ENCODE results near the gene AKAP17A. TPM values are rescaled to one million over a fixed set of nuclear protein-coding genes. Genes with fewer than 3 reads are reported as not detected.

Gene AKAP17A
- polyA plus RNA-seq, 1 donor (not counting 4 experiments of a cell fraction or from before 2014, with no cell fraction given): 12.8 TPM

DNA sequence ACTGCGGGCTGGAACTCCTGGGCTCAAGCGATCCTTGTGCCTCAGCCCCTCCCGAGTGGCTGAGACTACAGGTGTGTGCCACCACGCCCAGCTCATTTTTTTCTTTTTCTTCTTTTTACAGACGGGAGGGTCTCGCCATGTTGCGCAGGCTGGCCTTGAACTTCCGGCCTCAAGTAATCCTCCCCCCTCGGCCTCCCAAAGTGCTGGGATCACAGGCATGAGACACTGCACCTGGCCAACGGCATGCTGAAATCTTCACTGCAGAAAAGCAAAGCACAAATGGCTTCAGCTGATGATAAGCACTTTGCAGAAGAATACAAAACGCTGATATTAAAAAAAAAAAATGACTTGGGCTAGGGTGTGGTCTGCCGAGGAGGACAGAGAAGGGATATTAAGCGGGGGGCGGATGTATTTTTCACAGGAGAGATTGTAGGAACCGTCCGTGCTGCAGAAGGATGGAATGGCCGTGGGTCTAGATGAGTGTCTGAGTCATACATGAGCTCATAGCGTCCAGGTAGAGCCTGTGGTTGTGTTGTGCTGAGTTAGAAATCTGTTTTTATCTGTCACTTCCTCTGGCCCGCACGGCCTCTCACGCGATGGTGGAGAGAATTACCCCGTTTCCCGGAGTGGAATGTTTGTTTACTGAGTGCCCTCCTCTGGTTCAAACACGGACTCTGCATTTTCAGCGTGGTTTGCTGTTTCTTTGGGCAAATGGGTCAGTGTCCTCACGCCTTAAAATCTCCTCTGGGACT, 8.5 kb upstream of the AKAP17A start:
- H3K4me2 ChIP-seq (ENCODE audit: control insufficient read depth, extremely low read depth, insufficient read depth, low read depth, low read length): no peak overlapping the region

DNA sequence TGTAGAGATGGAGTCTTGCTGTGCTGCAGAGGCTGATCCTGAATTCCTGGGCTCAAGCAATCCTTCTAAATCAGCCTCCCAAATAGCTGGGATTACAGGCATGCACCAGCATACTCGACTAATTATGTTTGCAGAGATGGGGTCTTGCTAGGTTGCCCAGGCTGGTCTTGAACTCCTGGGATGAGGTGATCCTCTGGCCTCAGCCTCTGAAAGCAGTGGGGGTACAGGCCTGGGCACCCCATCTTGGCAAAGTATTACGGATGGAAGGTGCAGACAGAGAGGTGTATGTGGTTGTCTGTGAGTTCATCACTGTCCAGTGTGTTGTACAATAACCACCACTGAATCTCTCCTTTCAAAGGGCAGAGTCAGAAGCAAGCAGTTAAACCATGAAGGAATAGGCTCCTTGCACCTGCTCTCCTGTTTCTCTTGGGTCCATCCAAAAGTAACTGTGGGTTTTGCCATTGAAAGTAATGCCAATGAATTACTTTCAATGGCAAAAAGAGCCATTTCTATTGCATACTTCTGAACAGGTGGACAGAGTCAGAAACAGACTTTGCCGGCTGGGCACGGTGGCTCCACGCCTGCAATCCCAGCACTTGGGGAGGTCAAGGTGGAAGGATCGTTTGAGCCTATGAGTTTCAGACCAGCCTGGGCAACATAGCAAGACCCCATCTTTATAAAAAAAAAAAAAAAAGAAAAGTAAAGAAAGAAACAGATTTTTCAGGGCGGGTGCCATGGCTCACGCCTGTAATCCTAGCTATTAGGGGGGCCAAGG, 7.0 kb upstream of the AKAP17A start:
- DNase-seq (ENCODE audit: low read depth, low spot score) (no peak), FAIRE-seq (no peak)
- Histone ChIP-seq H3K4me3 (ENCODE audit: control insufficient read depth in 2 of 3, extremely low read depth in 1 of 3, insufficient read depth in 2 of 3, low read depth in 1 of 3, low read length in 3 of 3) (no peak overlapping the region), H3K9me3 (ENCODE audit: control insufficient read depth, low read depth, low read length) (no peaks in the 10 kb centered on the region), H3K9ac (ENCODE audit: control insufficient read depth, extremely low read depth, insufficient read depth, low read length) (no peak overlapping the region), H3K27ac (ENCODE audit: control insufficient read depth, insufficient read depth, low read length) (no peak overlapping the region), H3K9me1 (ENCODE audit: control insufficient read depth, extremely low read depth, insufficient read depth, low read length) (no peaks in the 10 kb centered on the region), H4K20me1 (ENCODE audit: control insufficient read depth, extremely low read depth, insufficient read depth, low read length) (no peaks in the 10 kb centered on the region), H3K4me1 (ENCODE audit: control insufficient read depth, extremely low read depth, insufficient read depth, low read length) (no peaks in the 10 kb centered on the region), H3K36me3 (ENCODE audit: control insufficient read depth in 2 of 2, extremely low read depth in 1 of 2, insufficient read depth in 2 of 2, low read length in 2 of 2) (no peaks in the 10 kb centered on the region), H3K79me2 (ENCODE audit: control insufficient read depth, insufficient read depth, low read length) (no peaks in the 10 kb centered on the region), H3K4me2 (ENCODE audit: control insufficient read depth, extremely low read depth, insufficient read depth, low read depth, low read length) (no peak overlapping the region), H3K27me3 (ENCODE audit: control insufficient read depth, extremely low read depth, insufficient read depth, low read length) (no peaks in the 10 kb centered on the region), H2AFZ (ENCODE audit: control insufficient read depth, low read length) (no peak overlapping the region)
- TF ChIP-seq, protein P1, sequence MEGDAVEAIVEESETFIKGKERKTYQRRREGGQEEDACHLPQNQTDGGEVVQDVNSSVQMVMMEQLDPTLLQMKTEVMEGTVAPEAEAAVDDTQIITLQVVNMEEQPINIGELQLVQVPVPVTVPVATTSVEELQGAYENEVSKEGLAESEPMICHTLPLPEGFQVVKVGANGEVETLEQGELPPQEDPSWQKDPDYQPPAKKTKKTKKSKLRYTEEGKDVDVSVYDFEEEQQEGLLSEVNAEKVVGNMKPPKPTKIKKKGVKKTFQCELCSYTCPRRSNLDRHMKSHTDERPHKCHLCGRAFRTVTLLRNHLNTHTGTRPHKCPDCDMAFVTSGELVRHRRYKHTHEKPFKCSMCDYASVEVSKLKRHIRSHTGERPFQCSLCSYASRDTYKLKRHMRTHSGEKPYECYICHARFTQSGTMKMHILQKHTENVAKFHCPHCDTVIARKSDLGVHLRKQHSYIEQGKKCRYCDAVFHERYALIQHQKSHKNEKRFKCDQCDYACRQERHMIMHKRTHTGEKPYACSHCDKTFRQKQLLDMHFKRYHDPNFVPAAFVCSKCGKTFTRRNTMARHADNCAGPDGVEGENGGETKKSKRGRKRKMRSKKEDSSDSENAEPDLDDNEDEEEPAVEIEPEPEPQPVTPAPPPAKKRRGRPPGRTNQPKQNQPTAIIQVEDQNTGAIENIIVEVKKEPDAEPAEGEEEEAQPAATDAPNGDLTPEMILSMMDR (optimal IDR thresholded peaks at IDR 0.05 in 1 of 3, IDR thresholded peaks at IDR 0.05 in 1 of 3, conservative IDR thresholded peaks at IDR 0.05 in 1 of 3; ENCODE audit: extremely low read depth in 1 of 3, insufficient read depth in 2 of 3, low read length in 3 of 3): no peak
- TF ChIP-seq EZH2 (IDR thresholded peaks at IDR 0.05; ENCODE audit: low read length): no peak
- dilution Hi-C loops (cut with MboI; ENCODE audit: extremely low pct_ligation_motif_present, low sequenced_read_pairs): no loop called here

More for the DNA sequence above, 8.5 kb upstream of the AKAP17A start:
- dilution Hi-C loops (cut with MboI; ENCODE audit: extremely low pct_ligation_motif_present, low sequenced_read_pairs): no loop called here
- no peaks in the 10 kb centered on the region for H3K9me1 ChIP-seq (ENCODE audit: control insufficient read depth, extremely low read depth, insufficient read depth, low read length)
- FAIRE-seq (no peak), DNase-seq (ENCODE audit: low read depth, low spot score) (no peak)
- H2AFZ ChIP-seq (ENCODE audit: control insufficient read depth, low read length): peak overlapping the region; percentile 20
- H3K4me3 ChIP-seq (ENCODE audit: control insufficient read depth in 2 of 3, extremely low read depth in 1 of 3, insufficient read depth in 2 of 3, low read depth in 1 of 3, low read length in 3 of 3): no peak overlapping the region
- H3K4me1 ChIP-seq (ENCODE audit: control insufficient read depth, extremely low read depth, insufficient read depth, low read length): no peaks in the 10 kb centered on the region
- no peak for TF ChIP-seq EZH2 (IDR thresholded peaks at IDR 0.05; ENCODE audit: low read length)
- TF ChIP-seq, protein P1 (optimal IDR thresholded peaks at IDR 0.05 in 1 of 3, IDR thresholded peaks at IDR 0.05 in 1 of 3, conservative IDR thresholded peaks at IDR 0.05 in 1 of 3; ENCODE audit: extremely low read depth in 1 of 3, insufficient read depth in 2 of 3, low read length in 3 of 3): no peak
- no peak overlapping the region for H3K27ac ChIP-seq (ENCODE audit: control insufficient read depth, insufficient read depth, low read length)
- no peaks in the 10 kb centered on the region for H4K20me1 ChIP-seq (ENCODE audit: control insufficient read depth, extremely low read depth, insufficient read depth, low read length)
- H3K9me3 ChIP-seq (ENCODE audit: control insufficient read depth, low read depth, low read length): no peaks in the 10 kb centered on the region
- H3K79me2 ChIP-seq (ENCODE audit: control insufficient read depth, insufficient read depth, low read length): no peaks in the 10 kb centered on the region
- no peaks in the 10 kb centered on the region for H3K27me3 ChIP-seq (ENCODE audit: control insufficient read depth, extremely low read depth, insufficient read depth, low read length)
- H3K36me3 ChIP-seq (ENCODE audit: control insufficient read depth in 2 of 2, extremely low read depth in 1 of 2, insufficient read depth in 2 of 2, low read length in 2 of 2): no peaks in the 10 kb centered on the region
- H3K9ac ChIP-seq (ENCODE audit: control insufficient read depth, extremely low read depth, insufficient read depth, low read length): no peak overlapping the region
